M059J (cell line): Measurements from ENCODE around the gene CCDC63. TPM values are rescaled to one million over a fixed set of nuclear protein-coding genes. Genes with fewer than 3 reads are reported as not detected.
"Not testable (repeated sequence)": the region's sequence is repeated elsewhere in the genome, so short reads cannot be mapped to it uniquely, and the experiment has no call there.

Experiments used
- DNase-seq: peaks from one replicate; pipeline ENCODE4 v3.0.0-alpha.2; 2012; ENCODE audit warnings: low read depth
- total RNA-seq: library from RNA; depleted of rRNA; stranded (reverse); fragments of >200 nt; shearing (Covaris generic); gene quantifications from 2 replicates; pipeline ENCODE4 v1.2.3, GENCODE V29; 2014

CCDC63 gene
- total RNA-seq, 1 experiment from 2014 or later: not detected

DNA sequence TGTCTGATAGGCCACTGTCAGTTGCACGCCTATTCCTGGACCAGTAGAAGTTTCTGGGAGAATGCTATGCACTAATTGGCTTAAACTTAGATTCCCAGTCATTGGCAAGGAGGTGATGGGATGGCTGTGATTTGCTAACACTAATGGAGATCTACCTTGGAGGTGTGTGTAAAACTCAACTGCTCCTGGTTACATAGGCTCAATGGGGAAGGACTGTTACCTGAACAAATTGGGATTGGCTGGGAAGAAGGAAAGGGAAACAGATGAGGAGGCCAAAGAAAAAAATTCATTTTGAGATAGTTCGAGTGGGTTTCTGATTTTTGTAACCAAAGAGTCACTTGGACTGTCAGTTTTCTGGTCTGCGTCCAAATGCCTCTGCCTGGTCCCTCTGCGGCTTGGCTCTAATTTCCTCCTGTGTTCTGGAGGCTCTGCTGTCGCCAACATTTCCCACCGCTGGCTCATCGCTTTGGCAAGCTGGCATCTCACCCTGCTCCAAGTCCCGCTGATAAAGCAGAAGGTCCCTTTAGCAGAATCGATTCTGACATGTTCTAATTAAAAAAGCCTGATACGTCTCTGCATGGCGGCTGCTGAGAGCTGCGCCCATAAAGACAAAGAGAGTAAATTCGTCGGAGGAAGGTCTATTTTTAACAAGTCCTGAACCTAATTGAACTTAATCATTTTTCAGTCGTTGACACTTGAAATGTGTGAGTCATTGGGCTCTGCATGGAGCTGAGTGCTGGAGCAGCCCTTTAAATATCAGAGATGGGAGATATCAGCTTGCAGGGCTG is 2.0 kb upstream of the CCDC63 start:
- DNase-seq: peak; percentile 86

DNA sequence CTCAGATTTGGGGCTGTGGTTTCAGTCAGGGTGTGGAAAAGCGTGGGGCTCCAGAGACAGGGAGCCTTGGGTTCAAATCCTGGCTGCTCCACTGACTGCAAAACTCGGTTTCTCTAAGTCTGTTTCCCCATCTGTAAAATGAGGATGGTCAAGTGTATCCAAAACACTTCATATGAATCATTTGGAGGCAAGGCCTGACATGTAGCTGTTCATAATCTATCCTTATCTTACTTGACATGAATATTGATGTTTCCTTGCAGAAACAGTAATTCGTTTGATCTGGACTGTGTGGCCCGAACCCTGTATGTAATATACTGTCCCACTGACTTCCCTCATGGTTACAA is 1.5 kb upstream of the CCDC63 start:
- no peak for DNase-seq

DNA sequence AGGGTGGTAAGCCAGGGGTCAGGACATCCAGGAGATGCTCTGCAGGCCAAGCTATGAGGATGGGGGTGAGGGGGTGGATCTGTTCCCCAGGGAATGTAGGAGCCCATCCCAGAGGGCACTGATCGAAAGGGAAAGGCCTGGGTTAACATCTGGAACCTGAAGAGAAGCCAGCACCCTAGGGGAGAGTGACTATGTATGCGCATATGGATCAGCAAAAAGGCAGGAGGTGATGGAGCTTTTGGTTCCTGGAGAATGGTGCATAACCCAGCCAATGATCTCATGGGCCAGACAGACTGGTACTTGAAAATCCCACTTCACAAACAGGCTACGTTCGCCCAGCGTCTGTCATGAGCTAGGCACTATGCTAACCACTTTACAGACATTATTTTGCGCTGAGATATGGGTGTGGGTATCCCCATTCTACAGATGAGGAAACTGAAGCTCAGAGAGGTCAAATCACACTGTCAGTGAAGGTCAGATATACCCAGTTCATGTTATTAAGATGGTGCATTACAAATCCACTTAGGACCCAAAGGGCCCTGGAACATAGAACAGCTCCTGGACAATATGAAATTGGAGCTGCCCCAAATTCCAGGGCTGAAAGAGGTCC is 1.6 kb downstream of the CCDC63 start:
- DNase-seq: no peak

DNA sequence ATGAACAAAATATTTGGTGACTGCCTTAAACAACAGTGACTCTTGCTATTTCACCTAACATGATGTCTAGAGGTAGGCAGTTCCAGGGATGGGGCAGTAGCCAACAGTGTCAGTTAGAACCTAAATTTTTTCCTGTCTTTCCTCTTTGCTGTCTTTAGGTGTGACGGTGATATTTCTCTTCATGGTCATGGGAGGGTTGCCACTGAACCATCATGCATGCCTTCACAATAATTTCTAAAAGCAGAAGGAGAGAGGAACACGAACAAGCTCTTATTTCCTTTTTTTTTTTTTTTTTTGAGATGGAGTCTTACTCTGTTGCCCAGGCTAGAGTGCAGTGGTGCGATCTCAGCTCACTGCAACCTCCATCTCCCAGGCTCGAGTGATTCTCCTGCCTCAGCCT is 2.4 kb downstream of the CCDC63 start:
- no peak for DNase-seq

DNA sequence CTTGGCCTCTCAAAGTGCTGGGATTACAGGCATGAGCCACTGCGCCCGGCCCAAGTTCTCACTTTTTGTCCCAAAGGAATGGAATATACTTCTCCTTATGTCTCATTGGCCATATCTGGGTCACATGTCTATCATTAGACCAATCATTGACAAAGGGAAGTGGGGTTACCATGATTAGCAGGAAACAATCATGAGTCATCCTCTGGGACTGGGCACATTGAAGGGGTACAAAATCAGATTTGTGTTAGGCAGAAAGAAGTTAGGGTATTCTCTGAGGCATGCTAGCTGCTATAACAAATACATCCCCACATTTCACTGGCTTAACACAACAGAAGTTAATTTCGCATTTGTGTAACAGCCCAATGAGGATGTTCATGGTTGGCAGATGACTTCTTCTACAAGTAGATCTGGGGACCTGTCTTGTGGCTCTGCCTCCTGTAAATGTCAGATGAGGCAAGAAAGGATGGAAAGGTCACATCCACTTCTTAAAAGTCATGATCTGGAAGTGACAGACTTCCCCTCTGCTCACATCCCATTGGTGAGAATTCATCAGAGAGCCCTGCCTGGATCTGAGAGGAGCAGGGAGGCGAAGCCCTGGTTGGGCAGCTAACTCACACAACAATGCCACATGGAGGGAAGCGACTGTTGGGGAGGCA is 3.1 kb downstream of the CCDC63 start:
- peak; percentile 18 for DNase-seq

DNA sequence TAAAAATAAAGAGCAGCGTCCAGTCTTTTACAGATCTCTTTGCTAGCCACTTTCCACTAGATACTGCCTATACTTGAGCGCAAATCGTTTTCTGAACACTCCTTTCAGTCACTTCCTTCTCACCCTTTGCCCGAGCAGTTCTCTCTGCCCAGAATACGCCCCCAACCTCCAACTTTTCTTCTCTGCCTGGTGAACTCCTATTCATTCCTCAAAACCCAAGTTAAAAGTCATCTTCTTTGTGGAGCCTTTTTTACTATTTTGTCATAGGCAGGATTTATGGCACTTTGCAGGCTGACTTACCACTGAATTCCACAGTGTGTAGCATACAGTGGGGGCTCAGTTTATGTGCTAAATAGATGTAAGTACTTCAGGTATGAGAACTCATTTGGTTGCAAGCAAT is 4.0 kb downstream of the CCDC63 start:
- DNase-seq: no peak

DNA sequence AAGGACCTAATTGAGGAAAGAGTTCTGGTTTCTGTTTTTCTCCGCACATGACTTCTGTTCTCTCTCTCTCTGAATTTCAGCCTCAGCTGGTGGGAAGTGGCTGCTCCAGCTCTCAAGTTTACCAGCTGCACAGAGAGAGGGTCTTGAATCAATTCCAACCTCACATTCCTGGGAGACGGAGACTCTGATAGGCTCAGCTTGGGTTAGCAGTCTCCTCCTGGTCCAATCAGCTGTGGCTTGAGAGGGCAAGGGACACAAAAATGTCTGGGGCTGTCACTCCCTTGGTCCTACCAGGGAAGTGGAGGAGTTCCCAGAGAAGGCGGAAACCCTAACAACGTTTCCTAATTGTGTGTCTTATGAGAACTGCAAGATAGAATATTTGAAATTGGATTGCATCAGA is 7.0 kb downstream of the CCDC63 start:
- DNase-seq: no peak

DNA sequence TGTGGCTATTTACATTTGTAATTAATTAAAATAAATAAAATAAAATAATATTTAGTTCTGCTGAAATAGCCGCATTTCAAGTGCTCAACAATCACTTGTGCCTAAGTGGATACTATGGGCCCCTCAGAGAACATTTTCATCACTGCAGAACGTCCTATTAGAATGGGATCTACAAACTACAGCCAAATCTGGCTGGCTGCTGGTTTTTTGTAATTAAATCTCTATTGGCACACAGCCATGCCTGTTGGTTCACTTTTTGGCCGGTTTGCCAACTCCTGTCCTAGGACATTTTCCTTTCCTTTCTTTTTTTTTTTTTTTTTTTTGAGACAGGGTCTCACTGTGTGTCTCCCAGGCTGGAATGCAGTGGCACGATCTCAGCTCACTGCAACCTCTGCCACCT is 9.8 kb downstream of the CCDC63 start:
- no peak for DNase-seq

DNA sequence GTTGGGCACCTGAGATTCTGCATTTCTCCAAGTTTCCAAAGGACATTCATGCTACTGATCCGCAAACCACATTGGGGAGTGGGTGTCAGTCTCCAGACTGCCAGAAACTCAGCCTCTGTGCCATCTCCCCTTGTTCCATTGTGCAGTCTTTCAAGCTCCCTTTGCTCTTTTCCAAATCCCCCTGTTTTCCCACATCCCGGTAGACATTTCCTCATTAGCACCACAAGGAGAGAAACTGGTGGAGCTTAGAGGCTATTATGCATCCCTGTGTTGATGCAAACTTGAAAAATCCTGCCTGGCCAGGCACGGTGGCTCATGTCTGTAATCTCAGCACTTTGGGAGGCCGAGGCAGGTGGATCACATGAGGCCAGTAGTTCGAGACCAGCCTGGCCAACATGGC is 10.7 kb downstream of the CCDC63 start:
- DNase-seq: no peak

DNA sequence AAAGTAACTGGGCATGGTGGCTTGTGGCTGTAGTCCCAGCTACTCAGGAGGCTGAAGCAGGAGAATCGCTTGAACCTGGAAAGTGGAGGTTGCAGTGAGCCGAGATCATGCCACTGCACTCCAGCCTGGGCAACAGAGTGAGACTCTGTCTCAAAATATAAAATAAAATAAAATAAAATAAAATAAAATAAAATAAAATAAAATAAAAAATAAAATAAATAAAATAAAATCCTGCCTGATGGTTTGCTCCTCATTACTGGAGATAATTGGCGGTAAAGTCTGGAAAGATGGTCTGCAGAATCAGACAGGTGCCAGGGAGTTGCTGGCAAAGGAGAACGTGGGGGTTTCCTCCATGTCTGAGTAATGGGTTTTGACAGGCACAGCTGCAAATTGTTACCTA is 11.2 kb downstream of the CCDC63 start:
- DNase-seq: not testable (repeated sequence)

DNA sequence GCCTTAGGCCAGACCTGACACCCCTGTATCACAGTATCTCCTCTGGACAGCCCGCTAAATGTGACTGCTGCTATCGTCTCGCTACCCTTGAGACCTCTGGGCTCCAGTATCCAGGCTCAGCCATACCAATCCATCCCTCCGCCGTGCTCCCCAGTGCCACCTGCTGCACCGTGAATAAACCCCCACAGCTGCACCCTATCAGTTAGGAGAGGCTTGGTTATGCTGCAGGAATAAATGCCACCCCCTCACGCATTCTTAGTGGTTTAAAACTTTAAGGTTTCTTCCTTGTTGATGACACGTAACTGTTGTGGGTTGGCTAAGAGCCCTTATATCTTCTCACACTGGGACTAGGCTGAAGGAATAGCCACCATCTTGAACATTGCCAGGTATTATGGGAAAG is 12.1 kb downstream of the CCDC63 start:
- DNase-seq: peak; percentile 38

DNA sequence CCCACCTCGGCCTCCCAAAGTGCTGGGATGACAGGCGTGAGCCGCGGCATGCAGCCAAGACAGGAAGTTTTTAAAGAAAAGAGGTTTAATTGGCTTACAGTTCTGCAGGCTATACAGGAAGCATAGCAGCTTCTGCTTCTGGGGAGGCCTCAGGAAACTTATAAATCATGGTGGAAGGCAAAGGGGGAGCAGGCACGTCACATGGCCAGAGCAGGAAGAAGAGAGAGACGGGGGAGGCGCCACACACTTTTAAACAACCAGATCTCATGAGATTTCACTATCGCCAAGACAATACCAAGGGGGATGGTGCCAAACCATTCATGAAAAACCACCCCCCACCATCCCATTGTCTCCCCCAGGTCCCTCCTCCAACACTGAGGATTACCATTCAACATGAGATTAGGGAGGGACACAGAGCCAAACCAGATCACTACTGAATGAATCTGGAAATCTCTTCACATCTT is 14.1 kb downstream of the CCDC63 start:
- DNase-seq: peak; percentile 10

DNA sequence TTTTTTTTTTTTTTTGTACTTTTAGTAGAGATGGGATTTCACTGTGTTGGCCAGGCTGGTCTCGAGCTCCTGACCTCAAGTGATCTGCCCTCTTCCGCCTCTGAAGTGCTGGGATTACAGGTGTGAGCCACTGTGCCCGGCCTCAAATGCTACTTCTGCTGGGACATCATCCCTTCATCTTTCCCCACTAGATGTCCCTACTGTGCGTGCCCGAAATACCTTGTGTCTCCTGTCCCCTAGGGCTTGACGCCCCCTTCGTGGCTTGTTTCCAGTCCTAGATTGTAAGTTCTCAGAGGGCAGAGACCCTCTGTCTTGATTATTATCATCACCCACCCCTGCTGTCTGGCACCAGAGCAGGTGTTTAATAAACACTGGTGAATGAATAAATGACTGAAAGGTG is 14.9 kb downstream of the CCDC63 start:
- no peak for DNase-seq

DNA sequence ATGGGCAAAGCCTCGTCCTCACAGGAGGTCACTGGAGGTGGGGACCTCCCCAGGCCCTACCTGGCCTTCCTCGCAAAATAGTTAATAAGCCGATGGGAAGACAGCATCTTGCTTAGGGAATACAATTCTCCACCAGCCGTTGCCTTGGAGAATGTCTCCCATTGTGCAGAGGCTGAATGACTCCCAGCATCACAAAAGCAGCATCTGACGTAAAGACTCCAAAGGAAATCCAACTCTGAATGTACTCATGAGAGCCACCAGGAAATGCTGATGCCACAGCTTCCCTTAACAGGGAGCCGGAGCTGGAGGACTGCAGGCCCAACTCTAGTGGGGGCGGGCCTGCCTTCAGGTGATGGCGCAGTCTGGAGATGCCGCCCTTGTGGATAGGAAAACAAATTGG is 15.5 kb downstream of the CCDC63 start:
- DNase-seq: no peak

DNA sequence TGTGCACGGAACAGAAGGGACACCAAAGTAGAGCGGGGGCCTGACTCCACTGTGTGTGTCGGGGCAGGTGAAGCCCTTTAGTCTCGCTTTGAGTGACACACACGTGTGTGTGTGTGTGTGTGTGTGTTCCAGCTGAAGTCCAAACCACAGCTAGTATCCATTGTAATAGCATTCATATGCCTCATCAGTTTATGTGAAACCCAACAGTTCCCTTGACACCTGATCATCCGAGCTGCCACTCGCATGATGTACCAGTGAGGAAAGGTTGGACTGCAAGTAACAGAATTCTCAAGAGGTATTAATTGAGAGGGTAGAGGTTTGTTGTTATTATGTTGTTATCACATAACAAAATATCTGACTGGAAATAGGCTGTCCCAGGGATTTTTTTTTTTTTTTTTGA is 16.4 kb downstream of the CCDC63 start:
- peak; percentile 21 for DNase-seq

DNA sequence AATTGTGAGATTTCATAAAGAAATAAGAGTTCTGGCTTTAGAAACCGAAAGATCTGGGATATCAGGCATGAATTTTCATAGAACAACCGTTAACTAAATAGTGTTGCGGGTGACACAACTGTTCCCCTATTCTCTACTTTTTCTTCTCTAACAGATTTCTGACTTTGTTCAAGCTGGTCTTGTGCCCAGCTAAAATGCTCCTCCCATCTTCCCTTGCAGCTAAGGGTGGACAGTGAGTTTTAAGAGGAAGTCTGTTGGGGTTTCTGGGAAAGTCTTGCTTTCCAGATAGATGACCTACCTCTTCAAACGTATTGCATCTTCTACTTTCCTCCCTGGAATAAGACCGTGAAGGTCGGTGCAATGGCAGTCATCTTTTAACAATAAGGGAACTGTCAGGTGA is 18.7 kb downstream of the CCDC63 start:
- no peak for DNase-seq

DNA sequence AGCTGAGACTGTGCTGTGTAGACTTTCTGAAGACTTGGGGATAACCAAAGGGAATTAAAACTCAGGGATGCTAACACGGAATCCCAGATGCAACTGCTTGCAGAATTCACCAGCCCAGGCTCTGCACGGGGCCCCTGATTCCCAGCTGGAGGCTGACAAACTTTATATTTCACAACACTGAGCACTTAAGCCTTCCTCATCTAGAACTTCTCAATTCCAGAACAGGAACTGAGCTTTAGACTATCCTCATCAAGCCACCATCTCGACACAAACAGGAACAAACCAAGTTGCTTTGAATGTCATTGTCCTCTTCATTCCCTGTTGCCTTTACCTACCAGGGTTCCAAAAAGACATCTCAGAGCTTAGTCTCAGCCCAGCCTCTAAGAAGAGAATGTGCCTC is 22.2 kb downstream of the CCDC63 start:
- DNase-seq: no peak

DNA sequence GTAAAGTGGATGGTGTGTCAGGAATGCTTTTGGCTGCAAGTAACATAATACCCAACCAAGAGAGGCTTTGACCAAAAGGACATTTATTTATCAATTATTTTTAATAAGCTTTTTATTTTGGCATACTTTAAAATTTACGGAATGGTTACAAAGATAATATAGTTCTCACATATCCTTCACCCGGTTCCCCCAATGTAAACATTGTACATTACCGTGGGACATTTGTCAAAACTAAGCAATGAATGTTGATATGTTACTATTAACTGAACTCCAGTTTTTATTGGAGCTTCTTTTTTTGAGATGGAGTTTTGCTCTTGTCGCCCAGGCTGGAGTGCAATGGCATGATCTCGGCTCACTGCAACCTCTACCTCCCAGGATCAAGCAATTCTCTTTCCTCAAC is 23.0 kb downstream of the CCDC63 start:
- no peak for DNase-seq

DNA sequence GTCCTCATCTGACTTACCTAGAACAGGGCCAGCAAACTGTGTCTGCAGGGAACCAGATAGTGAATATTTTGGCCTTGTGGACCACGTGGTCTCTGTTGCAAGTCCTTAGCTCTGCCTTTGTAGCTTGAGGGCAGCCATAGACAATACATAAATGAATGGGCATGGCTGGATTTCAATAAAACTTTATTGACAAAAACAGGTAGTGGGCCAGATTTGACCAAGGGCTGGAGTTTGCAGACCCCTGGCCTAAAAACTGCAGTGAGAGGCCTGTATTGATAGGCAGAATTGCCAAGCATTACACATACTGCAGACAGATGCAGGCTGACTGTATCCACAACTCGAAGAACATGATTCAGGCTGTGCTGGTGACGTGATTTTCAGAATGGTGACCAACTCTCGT is 25.3 kb downstream of the CCDC63 start:
- DNase-seq: no peak

DNA sequence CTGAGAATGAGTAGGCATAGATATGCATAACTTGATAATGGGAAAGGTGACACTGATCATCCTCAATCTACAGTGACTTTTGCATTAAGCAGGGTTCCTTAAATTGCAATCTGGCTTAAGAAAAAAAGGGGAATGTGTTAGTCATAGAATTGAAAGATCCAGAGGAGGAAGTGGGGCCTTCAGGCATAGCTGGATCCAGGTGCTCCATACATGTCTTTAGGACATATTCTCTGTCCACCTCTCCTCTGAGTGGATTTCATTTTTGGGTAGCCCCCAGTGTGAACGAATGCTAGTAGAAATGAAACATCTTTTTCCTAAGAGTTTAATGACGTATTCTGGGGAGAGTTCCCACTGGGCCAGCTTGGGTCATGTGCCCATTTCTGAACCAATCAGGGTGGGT is 27.6 kb downstream of the CCDC63 start:
- DNase-seq: no peak

DNA sequence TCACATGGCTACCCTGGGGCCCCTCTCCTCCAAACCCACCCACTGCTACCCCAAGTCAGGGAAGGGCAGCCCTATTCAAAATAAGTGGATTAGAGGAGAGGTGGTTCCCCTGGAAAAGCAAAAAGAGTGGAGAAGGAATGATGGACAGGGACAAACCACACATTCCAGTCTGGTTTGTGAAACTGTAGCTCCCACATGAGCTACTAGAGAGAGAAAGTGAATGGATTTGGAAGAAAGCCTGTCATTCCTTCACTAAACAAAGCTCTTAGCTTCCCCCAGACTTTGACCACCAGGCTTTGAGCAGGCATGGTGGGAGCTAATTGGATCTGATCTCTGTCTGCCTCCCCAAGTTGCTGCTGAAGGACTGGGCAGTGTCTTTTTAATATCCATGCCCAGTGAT is 28.0 kb downstream of the CCDC63 start:
- DNase-seq: no peak

DNA sequence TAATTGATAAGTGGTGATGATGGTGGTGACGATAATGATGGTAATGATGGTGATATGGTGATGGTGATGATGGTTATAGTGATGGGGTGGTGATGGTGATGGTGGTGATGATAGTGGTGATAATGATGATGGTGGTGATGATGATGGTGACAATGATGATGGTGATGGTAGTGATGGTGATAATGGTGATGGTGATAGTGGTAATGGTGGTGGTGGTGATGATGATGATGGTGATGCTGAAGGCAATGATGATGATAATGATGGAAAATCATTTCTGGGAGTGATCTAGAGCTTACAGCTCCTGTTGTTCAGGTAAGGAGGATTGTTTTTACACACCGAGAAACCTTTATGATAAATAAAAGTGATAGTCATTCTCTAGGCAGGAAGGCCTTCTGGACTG is 33.9 kb downstream of the CCDC63 start:
- no peak for DNase-seq

DNA sequence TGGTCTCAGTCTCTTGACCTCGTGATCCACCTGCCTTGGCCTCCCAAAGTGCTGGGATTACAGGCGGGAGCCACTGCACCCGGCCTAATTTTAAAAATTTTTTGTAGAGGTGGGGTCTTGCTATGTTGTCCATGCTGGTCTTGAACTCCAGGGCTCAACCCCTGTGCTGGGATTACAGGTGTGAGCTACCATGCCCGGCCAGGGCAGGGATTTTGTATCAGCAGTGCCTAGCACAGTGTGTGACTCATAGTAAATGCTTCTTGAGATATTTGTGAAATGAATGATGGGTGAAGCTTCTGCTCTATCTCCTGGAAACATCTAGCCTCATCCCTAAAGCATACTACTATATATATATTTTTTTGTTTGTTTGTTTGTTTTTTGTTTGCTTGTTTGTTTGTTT is 36.5 kb downstream of the CCDC63 start:
- DNase-seq: no peak
